Thyroid gland (tissue), 4 donors: Measurements from ENCODE around the gene CREBBP. TPM values are rescaled to one million over a fixed set of nuclear protein-coding genes. Genes with fewer than 3 reads are reported as not detected.

Experiments used
- DNase-seq, 2 donors: peaks; one replicate each; pipeline ENCODE4 v3.0.0-alpha.2; 2019
- H3K27ac ChIP-seq, 3 donors: fragments of 200-600 bp; sonication (generic); 1 replicate in 2 of 3; 2 replicates in 1 of 3; pipeline ENCODE4 v1.5.1; 2016 to 2019; ENCODE audit warnings: mild to moderate bottlenecking in 1 of 3, moderate library complexity in 1 of 3
- H3K27me3 ChIP-seq: fragments of 200-600 bp; sonication (generic); one replicate; pipeline ENCODE4 v1.5.1; 2019
- H3K36me3 ChIP-seq, 2 donors: fragments of 200-600 bp; sonication (generic); one replicate each; pipeline ENCODE4 v1.5.1; 2016 to 2019
- H3K4me1 ChIP-seq, 2 donors: fragments of 200-600 bp; sonication (generic); one replicate each; pipeline ENCODE4 v1.5.1; 2017 to 2019
- H3K4me3 ChIP-seq, 3 donors: fragments of 200-600 bp; sonication (generic); replicated peaks in 1 of 3; 1 replicate in 2 of 3; 2 replicates in 1 of 3; pipeline ENCODE4 v1.5.1; 2016; ENCODE audit warnings: mild to moderate bottlenecking in 1 of 3
- H3K9me3 ChIP-seq: fragments of 200-600 bp; sonication (generic); one replicate; pipeline ENCODE4 v1.5.1; 2017
- CTCF ChIP-seq, 6 experiments: fragments of 200-600 bp in 3 of 6; fragments of 450-650 bp in 3 of 6; sonication (generic) in 3 of 6; IDR thresholded peaks; one replicate each; pipeline ENCODE4 v1.5.1; 2016 to 2019; ENCODE audit warnings: antibody characterized with exemption in 6 of 6, mild to moderate bottlenecking in 2 of 6, inconsistent platforms in 1 of 6, moderate library complexity in 1 of 6
- POLR2A ChIP-seq, 2 donors: fragments of 450-650 bp; IDR thresholded peaks; one replicate each; pipeline ENCODE4 v1.6.1; 2017; ENCODE audit warnings: antibody characterized with exemption in 2 of 2, mild to moderate bottlenecking in 2 of 2, moderate library complexity in 1 of 2
- WGBS, 2 donors: methylation state at CpG; one replicate each; pipeline ENCODE4 v1.1.5; 2017; 5-methylcytosine and 5-hydroxymethylcytosine counted together
- intact Hi-C: fragments of 100-400 bp; cut with DNase I; formaldehyde crosslinking; loops from one replicate; pipeline ENCODE4 v1.15.1; 2023
- total RNA-seq, 4 donors: library from RNA; depleted of rRNA; stranded (reverse); fragments of >200 nt; gene quantifications; one replicate each; pipeline ENCODE4 v1.2.3, GENCODE V29; 2016

The CREBBP gene
- total RNA-seq, 4 donors from 2014 or later, result 52.5 to 157 (median 75.9) TPM

GRCh38 chr16:3720418-3720817 lies 160.1 kb downstream of the CREBBP start:
- Histone ChIP-seq H3K4me3 (no peak overlapping the region), H3K4me1 (peaks cover 9 to 12% of the 10 kb centered on the region in 2 donors), H3K27ac (no peak overlapping the region), H3K27me3 (no peaks in the 10 kb centered on the region), H3K36me3 (no peaks in the 10 kb centered on the region), H3K9me3 (no peaks in the 10 kb centered on the region)
- DNase-seq, result no peak
- TF ChIP-seq POLR2A (IDR thresholded peaks at IDR 0.05) (no peak), CTCF (IDR thresholded peaks at IDR 0.05) (no peak)
- intact Hi-C loops, result no loop called here
- WGBS, 2 donors, result 85 to 86% methylated on average over 11 of the region's 11 CpGs

GRCh38 chr16:3718628-3719027 lies 161.9 kb downstream of the CREBBP start:
- no peak overlapping the region for H3K4me3 ChIP-seq
- intact Hi-C loops, result no loop called here
- 94 to 97% methylated on average over 10 of the region's 10 CpGs for WGBS, 2 donors

GRCh38 chr16:3718019-3718391 lies 162.5 kb downstream of the CREBBP start:
- Histone ChIP-seq H3K36me3 (no peaks in the 10 kb centered on the region), H3K9me3 (no peaks in the 10 kb centered on the region), H3K27me3 (no peaks in the 10 kb centered on the region), H3K27ac (peak overlapping the region; percentile 83 to 85 (median 83)), H3K4me1 (peaks cover 9 to 12% of the 10 kb centered on the region in 2 donors), H3K4me3 (peak overlapping the region; percentile 75 to 92 (median 85))
- DNase-seq, result no peak
- intact Hi-C loops, result no loop called here
- TF ChIP-seq POLR2A (IDR thresholded peaks at IDR 0.05) (no peak), CTCF (IDR thresholded peaks at IDR 0.05) (no peak)
- WGBS, 2 donors, result 29 to 35% methylated on average over 5 of the region's 5 CpGs

More at GRCh38 chr16:3718628-3719027, 161.9 kb downstream of the CREBBP start:
- Histone ChIP-seq H3K27me3 (no peaks in the 10 kb centered on the region), H3K27ac (no peak overlapping the region), H3K9me3 (no peaks in the 10 kb centered on the region), H3K4me1 (peaks cover 9 to 12% of the 10 kb centered on the region in 2 donors), H3K36me3 (no peaks in the 10 kb centered on the region)
- no peak for DNase-seq
- no peak for TF ChIP-seq CTCF (IDR thresholded peaks at IDR 0.05)
- no peak for TF ChIP-seq POLR2A (IDR thresholded peaks at IDR 0.05)

- peak; percentile 88 for DNase-seq
- Histone ChIP-seq H3K27ac (peak within 1 kb of the TSS; percentile 83 to 85 (median 83)), H3K27me3 (no peaks in the 10 kb centered on the region), H3K9me3 (no peaks in the 10 kb centered on the region), H3K36me3 (no peaks in the 10 kb centered on the region), H3K4me1 (peaks cover 9 to 12% of the 10 kb centered on the region in 2 donors), H3K4me3 (peak within 1 kb of the TSS; percentile 75 to 92 (median 85))
- intact Hi-C loops, result no loop called here
- WGBS, 2 donors, result 1 to 3% methylated on average over 5 to 17 of the region's 95 CpGs
- TF ChIP-seq CTCF (IDR thresholded peaks at IDR 0.05) (no peak), POLR2A (IDR thresholded peaks at IDR 0.05) (peak; percentile 53 to 78)
Measured at GRCh38 chr16:3717235-3718018, 163.1 kb downstream of the CREBBP start, which contains the start of gene TRAP1. TSS of gene TRAP1 (minus strand) at chr16:3717524. CDS start at chr16:3717508, 16 bp downstream.

- DNase-seq, result peak; percentile 28 to 31
- H3K27ac ChIP-seq, result peak overlapping the region in 2 of 3 donors; percentile 72 to 83
- H3K4me1 ChIP-seq, result peaks cover 9 to 12% of the 10 kb centered on the region in 2 donors
- H3K4me3 ChIP-seq, result peak overlapping the region; percentile 75 to 92 (median 85)
- WGBS, 2 donors, result 0% methylated on average over 2 of the region's 34 CpGs
- no peaks in the 10 kb centered on the region for H3K9me3 ChIP-seq
- intact Hi-C loops, result no loop called here
- TF ChIP-seq POLR2A (IDR thresholded peaks at IDR 0.05), result no peak
- no peak for TF ChIP-seq CTCF (IDR thresholded peaks at IDR 0.05)
- H3K36me3 ChIP-seq, result no peaks in the 10 kb centered on the region
- H3K27me3 ChIP-seq, result no peaks in the 10 kb centered on the region
Measured at GRCh38 chr16:3716831-3717234, 163.7 kb downstream of the CREBBP start.
